Measurements from ENCODE around the gene LANCL1.

LANCL1 gene

GRCh38 chr2:210421916-210422315, 54.6 kb downstream of the LANCL1 start:
- in situ Hi-C loops (cut with MboI; ENCODE audit: low sequenced_read_pairs, unreplicated experiment): no loop called here
- no peak for TF ChIP-seq CTCF (IDR thresholded peaks at IDR 0.05; ENCODE audit: borderline replicate concordance, control extremely low read depth, extremely low read depth, insufficient read depth, missing control alignments)
- no peak for DNase-seq (ENCODE audit: low spot score)

- in situ Hi-C loops (cut with MboI; ENCODE audit: low sequenced_read_pairs, unreplicated experiment): no loop called here
- DNase-seq (ENCODE audit: low spot score): no peak
- TF ChIP-seq CTCF (IDR thresholded peaks at IDR 0.05; ENCODE audit: borderline replicate concordance, control extremely low read depth, extremely low read depth, insufficient read depth, missing control alignments): no peak
Measured at GRCh38 chr2:210412660-210413059, 63.9 kb downstream of the LANCL1 start.

- no peak for DNase-seq (ENCODE audit: low spot score)
- no peak for TF ChIP-seq CTCF (IDR thresholded peaks at IDR 0.05; ENCODE audit: borderline replicate concordance, control extremely low read depth, extremely low read depth, insufficient read depth, missing control alignments)
- in situ Hi-C loops (cut with MboI; ENCODE audit: low sequenced_read_pairs, unreplicated experiment): no loop called here
Measured at GRCh38 chr2:210410542-210410941, 66.0 kb downstream of the LANCL1 start.

GRCh38 chr2:210399440-210400041, 77.0 kb downstream of the LANCL1 start:
- TF ChIP-seq CTCF (IDR thresholded peaks at IDR 0.05; ENCODE audit: borderline replicate concordance, control extremely low read depth, extremely low read depth, insufficient read depth, missing control alignments): no peak
- DNase-seq (ENCODE audit: low spot score): peak; percentile 3
- in situ Hi-C loops (cut with MboI; ENCODE audit: low sequenced_read_pairs, unreplicated experiment): no loop called here

- no peak for TF ChIP-seq CTCF (IDR thresholded peaks at IDR 0.05; ENCODE audit: borderline replicate concordance, control extremely low read depth, extremely low read depth, insufficient read depth, missing control alignments)
- in situ Hi-C loops (cut with MboI; ENCODE audit: low sequenced_read_pairs, unreplicated experiment): no loop called here
- DNase-seq (ENCODE audit: low spot score): no peak
Measured at GRCh38 chr2:210392469-210392881, 84.1 kb downstream of the LANCL1 start.

- DNase-seq (ENCODE audit: low spot score): no peak
- in situ Hi-C loops (cut with MboI; ENCODE audit: low sequenced_read_pairs, unreplicated experiment): no loop called here
- no peak for TF ChIP-seq CTCF (IDR thresholded peaks at IDR 0.05; ENCODE audit: borderline replicate concordance, control extremely low read depth, extremely low read depth, insufficient read depth, missing control alignments)
Measured at GRCh38 chr2:210389856-210390255, 86.7 kb downstream of the LANCL1 start.
